GM12878 (cell line): ENCODE data around the gene KLK8. TPM values are rescaled to one million over a fixed set of nuclear protein-coding genes. Genes with fewer than 3 reads are reported as not detected.

Experiments
- ATAC-seq: fragments of 200-7000 bp; cut with Tn5 transposase; 3 replicates; pipeline ENCODE4 v1.9.1; 2020; ENCODE audit warnings: mild to moderate bottlenecking, moderate library complexity
- BruUV-seq: library from RNA; stranded (reverse); fragments of 400-500 nt; replicated peaks from 2 replicates; lab custom pipeline; 2021; lab: Mats Ljungman, UMichigan
- CTCF ChIA-PET: fragments of 300-600 bp; sonication (Branson Sonifier 250); formaldehyde crosslinking; extraction: SDS; loops from one replicate; lab custom pipeline; 2021; ENCODE audit warnings: inconsistent platforms; lab: Yijun Ruan, JAX
- POLR2A ChIA-PET: fragments of 350-600 bp; formaldehyde crosslinking; extraction: SDS; loops from one replicate; lab custom pipeline; 2021; ENCODE audit warnings: inconsistent platforms; lab: Charles Lee
- RAD21 ChIA-PET: fragments of 300-600 bp; sonication (Branson Sonifier 250); formaldehyde crosslinking; loops from one replicate; lab custom pipeline; 2023; ENCODE audit warnings: antibody characterized with exemption; ENCODE audit not compliant: unreplicated experiment; lab: Charles Lee
- SMC1A ChIA-PET: fragments of 300-600 bp; sonication (Branson Sonifier 250); formaldehyde crosslinking; loops from one replicate; lab custom pipeline; 2023; ENCODE audit not compliant: unreplicated experiment, uncharacterized antibody; lab: Charles Lee
- DNase-seq: peaks from one replicate; pipeline ENCODE4 v3.0.0-alpha.2; 2011; ENCODE audit warnings: low read depth, low spot score
- FAIRE-seq: peaks from 3 replicates; lab custom pipeline; 2011; peaks lifted over from hg19 to GRCh38; lab: Jason Lieb, UNC
- H2AFZ ChIP-seq: 2 replicates; pipeline ENCODE4 v1.6.0; 2011; ENCODE audit warnings: low read depth, low read length, control low read depth; ENCODE audit not compliant: control insufficient read depth
- H3K27ac ChIP-seq: 2 replicates; pipeline ENCODE4 v1.5.1; 2011; ENCODE audit warnings: control low read depth; ENCODE audit not compliant: control insufficient read depth, insufficient read depth
- H3K27me3 ChIP-seq, 2 experiments: replicated peaks in 1 of 2; 2 replicates each; pipeline versions ENCODE4 v1.6.0 to v1.6.1; 2011; ENCODE audit warnings: low read length in 1 of 2; ENCODE audit not compliant: control insufficient read depth in 2 of 2, insufficient read depth in 2 of 2
- H3K36me3 ChIP-seq, 2 experiments: 2 replicates each; pipeline ENCODE4 v1.5.1; 2011; ENCODE audit warnings: low read length in 1 of 2; ENCODE audit not compliant: control insufficient read depth in 2 of 2, insufficient read depth in 2 of 2
- H3K4me1 ChIP-seq: 2 replicates; pipeline ENCODE4 v1.6.1; 2011; ENCODE audit warnings: mild to moderate bottlenecking, low read length, moderate library complexity, mixed read lengths; ENCODE audit not compliant: control insufficient read depth, insufficient read depth
- H3K4me2 ChIP-seq: 2 replicates; pipeline ENCODE4 v1.6.0; 2011; ENCODE audit warnings: control low read depth; ENCODE audit not compliant: control insufficient read depth, insufficient read depth
- H3K4me3 ChIP-seq: fragments of 200-600 bp; sonication (generic); 2 replicates; pipeline ENCODE4 v1.5.1; 2016
- H3K79me2 ChIP-seq: 2 replicates; pipeline ENCODE4 v1.6.0; 2011; ENCODE audit warnings: low read length; ENCODE audit not compliant: control insufficient read depth, insufficient read depth
- H3K9ac ChIP-seq: 2 replicates; pipeline ENCODE4 v1.8.0; 2011; ENCODE audit warnings: low read length, control low read depth, mixed read lengths; ENCODE audit not compliant: control insufficient read depth, insufficient read depth
- H3K9me3 ChIP-seq: replicated peaks from 3 replicates; pipeline ENCODE4 v1.5.1; 2011; ENCODE audit warnings: mild to moderate bottlenecking, low read length; ENCODE audit not compliant: control insufficient read depth, insufficient read depth
- H4K20me1 ChIP-seq: 2 replicates; pipeline ENCODE4 v1.6.0; 2011; ENCODE audit not compliant: control insufficient read depth, insufficient read depth
- ASH2L ChIP-seq: fragments of 300-600, 200-600 bp; sonication (generic); IDR thresholded peaks from 2 replicates; pipeline ENCODE4 v1.6.1; 2017; ENCODE audit warnings: low read depth, mild to moderate bottlenecking, borderline replicate concordance
- CREM ChIP-seq: IDR thresholded peaks from 2 replicates; pipeline ENCODE4 v1.6.1; 2014; ENCODE audit warnings: antibody characterized with exemption, low read depth
- EGR1 ChIP-seq, 2 experiments: IDR thresholded peaks; 1 replicate in 1 of 2; 2 replicates in 1 of 2; pipeline ENCODE4 v1.6.1; 2011 to 2012; ENCODE audit warnings: low read depth in 2 of 2, low read length in 2 of 2, borderline replicate concordance in 1 of 2, mild to moderate bottlenecking in 1 of 2, moderate library complexity in 1 of 2
- FOXK2 ChIP-seq: fragments of 450-650 bp; IDR thresholded peaks from 2 replicates; pipeline ENCODE4 v1.6.1; 2017; ENCODE audit warnings: mild to moderate bottlenecking, moderate library complexity
- MTA2 ChIP-seq: fragments of 450-650 bp; IDR thresholded peaks from 2 replicates; pipeline ENCODE4 v1.6.1; 2016; ENCODE audit warnings: low read depth, mild to moderate bottlenecking, moderate library complexity
- MTA3 ChIP-seq: IDR thresholded peaks from 2 replicates; pipeline ENCODE4 v1.6.1; 2012; ENCODE audit warnings: low read length, inconsistent platforms, borderline replicate concordance
- NFYB ChIP-seq: IDR thresholded peaks from 2 replicates; pipeline ENCODE4 v1.6.1; 2011; ENCODE audit warnings: low read depth, mild to moderate bottlenecking, low read length, improper control_type of control experiment, moderate library complexity; ENCODE audit not compliant: insufficient read depth
- PAX5 ChIP-seq: IDR thresholded peaks from 2 replicates; pipeline ENCODE4 v1.6.1; 2011; ENCODE audit warnings: low read depth, low read length, borderline replicate concordance
- POLR2A ChIP-seq: IDR thresholded peaks from 2 replicates; pipeline ENCODE4 v1.6.1; 2011; ENCODE audit warnings: low read depth, mild to moderate bottlenecking, low read length
- RFX5 ChIP-seq: IDR thresholded peaks from 2 replicates; pipeline ENCODE4 v1.6.1; 2011; ENCODE audit warnings: low read depth, low read length, improper control_type of control experiment
- STAT1 ChIP-seq: fragments of 450-650 bp; conservative IDR thresholded peaks from 2 replicates; pipeline ENCODE4 v1.6.1; 2014; ENCODE audit warnings: antibody characterized with exemption, mild to moderate bottlenecking
- WRNIP1 ChIP-seq: IDR thresholded peaks from 2 replicates; pipeline ENCODE4 v1.6.1; 2011; ENCODE audit warnings: low read depth, low read length, improper control_type of control experiment, borderline replicate concordance
- YY1 ChIP-seq: IDR thresholded peaks from 2 replicates; pipeline ENCODE4 v1.6.1; 2011; ENCODE audit warnings: low read depth, mild to moderate bottlenecking, low read length
- WGBS: methylation state at CpG from one replicate; pipeline ENCODE4 v1.1.6; 2016; ENCODE audit warnings: low lambda C conversion rate; ENCODE audit not compliant: insufficient replicate concordance, insufficient coverage; ENCODE audit errors: missing lambda C conversion rate; 5-methylcytosine and 5-hydroxymethylcytosine counted together
- in situ Hi-C: fragments of 300-500 bp; cut with MboI; formaldehyde crosslinking; loops from 9 replicates; pipeline ENCODE4 v1.14.3; 2018; ENCODE audit warnings: mixed read lengths
- intact Hi-C: fragments of 100-400 bp; cut with micrococcal nuclease; formaldehyde crosslinking; loops from one replicate; pipeline ENCODE4 v1.14.2; 2022; ENCODE audit not compliant: unreplicated experiment
- polyA plus RNA-seq, 11 experiments: library from polyadenylated mRNA; depleted of rRNA in 4 of 11; unstranded in 6 of 11; stranded (reverse) in 5 of 11; fragments of >200 nt; fragmentation: Nextera tagmentation in 4 of 11; fragmentation: Illumina TruSeq in 1 of 11; extraction: Ambion mirVana in 4 of 11; extraction: Trizol in 1 of 11; gene quantifications; 1 replicate in 1 of 11; 2 replicates in 10 of 11; pipeline versions ENCODE4 v1.2.1 to v1.2.3, GENCODE V29; 2011 to 2016; ENCODE audit warnings: inconsistent platforms in 2 of 11, missing spikeins in 2 of 11, low read depth in 1 of 11
- total RNA-seq, 4 experiments: library from RNA; depleted of rRNA in 3 of 4; stranded (reverse); fragments of >200 nt in 3 of 4; fragmentation: Illumina TruSeq in 1 of 4; extraction: Trizol in 1 of 4; gene quantifications; 2 replicates each; pipeline versions ENCODE4 v1.2.1 to v1.2.3, GENCODE V29; 2013 to 2021
- TF ChIP-seq, protein P1 (sequence below): fragments of 450-650 bp; IDR thresholded peaks from 2 replicates; pipeline ENCODE4 v1.6.1; 2014; ENCODE audit warnings: mild to moderate bottlenecking
- TF ChIP-seq, protein P2 (sequence below): fragments of 450-650 bp; IDR thresholded peaks from 2 replicates; pipeline ENCODE4 v1.6.1; 2016; ENCODE audit warnings: mild to moderate bottlenecking
- TF ChIP-seq, protein P3 (sequence below): IDR thresholded peaks from 2 replicates; pipeline ENCODE4 v1.6.1; 2012; ENCODE audit warnings: low read length, inconsistent platforms

Gene KLK8
- total and polyA plus RNA-seq, 10 of the 15 experiments (the other 5 are each of a cell fraction or from before 2014, with no cell fraction given) = not detected

DNA sequence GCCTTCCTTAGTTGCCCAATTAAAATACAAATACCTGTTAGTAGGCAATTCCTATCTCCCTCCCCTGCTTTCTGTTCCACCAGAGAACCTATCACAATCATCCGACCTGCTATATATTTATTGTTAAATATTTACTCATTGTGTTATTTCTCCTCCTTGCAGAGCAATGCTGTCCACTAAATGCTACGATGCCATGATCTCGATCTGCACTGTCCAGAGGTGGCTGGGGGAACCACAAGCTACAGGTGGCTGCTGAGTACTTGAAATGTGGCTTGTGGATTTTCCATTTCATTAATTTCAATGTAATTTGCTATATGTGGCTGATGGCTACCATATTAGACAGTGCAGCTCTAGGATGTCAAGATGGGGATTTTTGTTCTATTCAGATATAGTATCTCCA, 37.1 kb downstream of the KLK8 start:
- no TSS peak for BruUV-seq
- no peaks in the 10 kb centered on the region for H4K20me1 ChIP-seq
- no peaks in the 10 kb centered on the region; the same call in 2 of the 3 replicates for H3K9me3 ChIP-seq
- FAIRE-seq (no peak), DNase-seq (no peak), ATAC-seq (no peak)
- no peaks in the 10 kb centered on the region for H3K4me1 ChIP-seq
- no peaks in the 10 kb centered on the region for H3K79me2 ChIP-seq
- no peak overlapping the region for H3K4me2 ChIP-seq
- no peak for TF ChIP-seq NFYB
- no peak for TF ChIP-seq WRNIP1
- no peak for TF ChIP-seq RFX5
- TF ChIP-seq YY1 = no peak
- no peak for TF ChIP-seq STAT1
- no peak for TF ChIP-seq POLR2A
- no peak for TF ChIP-seq PAX5
- no peak for TF ChIP-seq CREM
- no peak for TF ChIP-seq ASH2L
- TF ChIP-seq EGR1 (IDR thresholded peaks at IDR 0.05; ENCODE audit: borderline replicate concordance in 1 of 2, low read depth in 2 of 2, low read length in 2 of 2) = no peak
- H3K4me3 ChIP-seq = no peak overlapping the region
- H2AFZ ChIP-seq = no peak overlapping the region
- ChIA-PET SMC1A (no interaction called here), CTCF (no interaction called here), POLR2A (no interaction called here), RAD21 (no interaction called here)
- no peak overlapping the region for H3K9ac ChIP-seq
- no peaks in the 10 kb centered on the region for H3K36me3 ChIP-seq
- 4% methylated on average over 3 of the region's 3 CpGs for WGBS
- H3K27me3 ChIP-seq = no peaks in the 10 kb centered on the region; a peak in 2 of 4 replicates
- intact Hi-C loops = no loop called here
- no peak overlapping the region for H3K27ac ChIP-seq
- in situ Hi-C loops = no loop called here

DNA sequence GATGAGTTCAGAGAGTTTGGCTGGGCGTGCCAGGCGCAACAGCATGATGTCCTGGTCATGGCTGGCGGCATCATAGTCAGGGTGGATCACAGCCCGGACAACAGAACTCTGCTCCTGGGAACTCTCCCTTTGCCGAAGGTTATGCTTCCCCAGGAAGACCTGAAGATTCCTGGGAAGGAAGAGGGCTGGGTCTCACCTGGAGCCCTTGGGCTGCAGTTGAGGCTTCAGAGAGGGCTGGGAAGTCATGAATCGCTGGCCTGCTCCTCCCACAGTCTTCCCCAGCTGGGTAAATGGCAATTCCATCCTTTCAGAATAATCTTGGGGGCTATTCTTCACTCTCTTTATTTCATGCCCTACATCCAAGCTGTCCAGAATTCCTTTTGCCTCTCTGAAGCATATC, 38.0 kb downstream of the KLK8 start:
- no peak for ATAC-seq

More for the DNA sequence above, 38.0 kb downstream of the KLK8 start:
- ChIA-PET CTCF (no interaction called here), POLR2A (no interaction called here), SMC1A (no interaction called here), RAD21 (no interaction called here)
- no TSS peak for BruUV-seq
- Histone ChIP-seq H3K4me2 (no peak overlapping the region), H3K36me3 (no peaks in the 10 kb centered on the region), H3K9ac (no peak overlapping the region), H3K27me3 (no peaks in the 10 kb centered on the region; a peak in 2 of 4 replicates), H3K9me3 (no peaks in the 10 kb centered on the region; the same call in 2 of the 3 replicates), H3K4me3 (no peak overlapping the region), H2AFZ (no peak overlapping the region), H3K27ac (no peak overlapping the region), H3K4me1 (no peaks in the 10 kb centered on the region), H3K79me2 (no peaks in the 10 kb centered on the region), H4K20me1 (no peaks in the 10 kb centered on the region)
- intact Hi-C loops (no loop called here), in situ Hi-C loops (no loop called here)
- 25% methylated on average over 6 of the region's 6 CpGs for WGBS
- TF ChIP-seq, protein P1, sequence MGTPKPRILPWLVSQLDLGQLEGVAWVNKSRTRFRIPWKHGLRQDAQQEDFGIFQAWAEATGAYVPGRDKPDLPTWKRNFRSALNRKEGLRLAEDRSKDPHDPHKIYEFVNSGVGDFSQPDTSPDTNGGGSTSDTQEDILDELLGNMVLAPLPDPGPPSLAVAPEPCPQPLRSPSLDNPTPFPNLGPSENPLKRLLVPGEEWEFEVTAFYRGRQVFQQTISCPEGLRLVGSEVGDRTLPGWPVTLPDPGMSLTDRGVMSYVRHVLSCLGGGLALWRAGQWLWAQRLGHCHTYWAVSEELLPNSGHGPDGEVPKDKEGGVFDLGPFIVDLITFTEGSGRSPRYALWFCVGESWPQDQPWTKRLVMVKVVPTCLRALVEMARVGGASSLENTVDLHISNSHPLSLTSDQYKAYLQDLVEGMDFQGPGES = no peak
- no peak for TF ChIP-seq FOXK2
- TF ChIP-seq, protein P2, sequence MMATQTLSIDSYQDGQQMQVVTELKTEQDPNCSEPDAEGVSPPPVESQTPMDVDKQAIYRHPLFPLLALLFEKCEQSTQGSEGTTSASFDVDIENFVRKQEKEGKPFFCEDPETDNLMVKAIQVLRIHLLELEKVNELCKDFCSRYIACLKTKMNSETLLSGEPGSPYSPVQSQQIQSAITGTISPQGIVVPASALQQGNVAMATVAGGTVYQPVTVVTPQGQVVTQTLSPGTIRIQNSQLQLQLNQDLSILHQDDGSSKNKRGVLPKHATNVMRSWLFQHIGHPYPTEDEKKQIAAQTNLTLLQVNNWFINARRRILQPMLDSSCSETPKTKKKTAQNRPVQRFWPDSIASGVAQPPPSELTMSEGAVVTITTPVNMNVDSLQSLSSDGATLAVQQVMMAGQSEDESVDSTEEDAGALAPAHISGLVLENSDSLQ = no peak
- TF ChIP-seq MTA3 = no peak
- TF ChIP-seq MTA2 = no peak
- TF ChIP-seq, protein P3, sequence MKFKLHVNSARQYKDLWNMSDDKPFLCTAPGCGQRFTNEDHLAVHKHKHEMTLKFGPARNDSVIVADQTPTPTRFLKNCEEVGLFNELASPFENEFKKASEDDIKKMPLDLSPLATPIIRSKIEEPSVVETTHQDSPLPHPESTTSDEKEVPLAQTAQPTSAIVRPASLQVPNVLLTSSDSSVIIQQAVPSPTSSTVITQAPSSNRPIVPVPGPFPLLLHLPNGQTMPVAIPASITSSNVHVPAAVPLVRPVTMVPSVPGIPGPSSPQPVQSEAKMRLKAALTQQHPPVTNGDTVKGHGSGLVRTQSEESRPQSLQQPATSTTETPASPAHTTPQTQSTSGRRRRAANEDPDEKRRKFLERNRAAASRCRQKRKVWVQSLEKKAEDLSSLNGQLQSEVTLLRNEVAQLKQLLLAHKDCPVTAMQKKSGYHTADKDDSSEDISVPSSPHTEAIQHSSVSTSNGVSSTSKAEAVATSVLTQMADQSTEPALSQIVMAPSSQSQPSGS = no peak
- DNase-seq (no peak), FAIRE-seq (no peak)
